Keratinocyte (primary cell): Measurements from ENCODE around the gene NEK10.

Source experiments
- CTCF ChIP-seq, 3 experiments: IDR thresholded peaks in 1 of 3; conservative IDR thresholded peaks in 1 of 3; optimal IDR thresholded peaks in 1 of 3; 2 replicates in 2 of 3; 3 replicates in 1 of 3; pipeline versions ENCODE3 to v1.5.1; 2011; ENCODE audit warnings: low read length in 3 of 3, mild to moderate bottlenecking in 3 of 3, moderate library complexity in 2 of 3, control low read depth in 1 of 3, inconsistent platforms in 1 of 3; ENCODE audit not compliant: insufficient read depth in 2 of 3; ENCODE audit errors: extremely low read depth in 1 of 3
- EZH2 ChIP-seq: IDR thresholded peaks from one replicate; pipeline ENCODE4 v1.6.1; 2012; ENCODE audit warnings: inconsistent platforms, mild to moderate bottlenecking, low read length, moderate library complexity

GRCh38 chr3:27114684-27115083, 254.5 kb downstream of the NEK10 start:
- no peak for TF ChIP-seq CTCF (optimal IDR thresholded peaks at IDR 0.05 in 1 of 3, IDR thresholded peaks at IDR 0.05 in 1 of 3, conservative IDR thresholded peaks at IDR 0.05 in 1 of 3; ENCODE audit: extremely low read depth in 1 of 3, insufficient read depth in 2 of 3, low read length in 3 of 3)
- TF ChIP-seq EZH2 = no peak
